HG02678 (cell line): ENCODE measurements around the gene LIX1L.
A peak's percentile ranks its signal among the peaks of the same experiment; 100 is the strongest.

Experiments
- ATAC-seq: cut with Tn5 transposase; IDR thresholded peaks from one replicate; pipeline ENCODE4 v1.9.1; 2021; ENCODE audit warnings: mild to moderate bottlenecking, moderate library complexity; ENCODE audit not compliant: unreplicated experiment

The LIX1L gene

DNA sequence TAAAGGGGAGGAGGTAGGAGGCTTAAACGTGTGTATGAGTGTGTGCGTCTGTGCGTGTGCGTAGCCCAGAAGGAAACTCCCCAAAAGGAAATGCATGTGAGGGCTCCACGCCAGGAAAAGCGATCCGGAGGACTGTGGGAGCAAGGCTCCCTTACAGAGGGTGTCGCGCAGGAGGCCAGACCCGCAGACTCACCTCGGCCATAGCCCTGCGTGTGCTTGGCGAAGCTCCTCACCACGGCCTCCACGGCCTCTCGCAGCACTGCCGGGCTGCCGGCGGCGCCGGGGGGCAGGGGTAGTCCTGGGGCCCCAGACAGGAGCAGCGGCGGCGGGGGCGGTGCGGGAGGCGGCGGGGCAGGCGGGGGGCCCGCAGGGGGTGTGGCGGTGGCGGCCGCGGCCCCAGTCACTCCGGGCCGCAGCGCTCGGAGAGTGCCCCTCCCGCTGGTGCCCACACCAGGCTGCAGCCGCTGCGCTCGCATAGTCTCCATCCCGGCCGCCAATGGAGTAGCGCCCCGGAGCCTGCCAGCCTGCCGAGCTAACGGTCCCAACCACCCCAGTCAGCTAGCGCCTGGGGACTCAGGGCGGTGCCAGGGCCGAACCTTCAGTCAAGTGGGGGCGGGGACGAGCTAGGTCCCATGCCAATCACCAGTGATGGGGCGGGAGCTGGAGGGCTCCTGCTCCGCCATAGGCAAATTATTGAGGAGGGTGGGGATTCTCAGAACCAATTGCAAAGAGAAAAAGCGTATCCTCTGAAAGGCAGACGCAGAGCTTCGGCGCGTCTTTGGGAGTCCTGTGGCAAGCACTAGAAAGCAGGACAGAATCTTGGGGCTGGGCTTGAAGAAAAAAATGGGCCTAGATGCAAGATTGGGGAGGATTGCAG, at the start of gene LIX1L:
Gene LIX1L, minus strand, starts transcription at position 575 of the 877 bp plus-strand sequence. Its CDS starts 90 bp downstream, at position 485.
- ATAC-seq: peak; percentile 90

- no peak for ATAC-seq
Measured at GRCh38 chr1:146001709-146002108, 43.9 kb upstream of the LIX1L start.

DNA sequence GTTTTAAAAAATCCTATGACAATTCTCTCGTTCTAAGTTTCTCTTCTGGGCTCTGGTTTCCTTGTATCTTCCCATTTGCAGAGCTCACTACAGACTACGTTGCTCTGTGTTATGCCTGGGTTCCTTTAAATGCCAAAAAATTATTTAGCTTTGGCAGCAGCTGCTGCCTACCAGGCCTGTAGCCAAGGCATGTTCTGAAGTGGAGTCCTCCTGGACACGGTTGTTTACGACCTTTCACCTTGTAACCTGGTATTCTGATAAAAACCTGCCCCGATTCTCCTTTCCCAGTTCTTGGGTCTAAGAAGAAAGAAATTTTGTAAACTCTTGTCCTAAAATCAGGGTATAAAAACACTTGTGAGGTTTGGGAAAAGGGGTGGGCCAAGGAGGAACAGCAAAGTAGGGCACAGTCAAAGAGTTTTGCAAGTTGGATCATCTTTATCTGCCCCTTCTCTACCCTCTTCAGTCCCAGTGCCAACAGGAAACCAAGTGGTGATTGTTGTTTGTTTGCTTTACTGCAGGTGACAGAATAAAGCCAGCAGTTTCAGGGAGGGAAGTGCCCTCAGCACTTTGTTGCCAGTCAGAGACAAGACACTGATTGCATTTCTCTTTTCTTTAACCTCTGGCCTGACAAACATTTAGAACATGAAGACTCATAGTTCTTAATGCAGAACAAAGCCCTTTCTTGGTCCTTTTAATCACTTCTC, 41.7 kb upstream of the LIX1L start:
- ATAC-seq: no peak

DNA sequence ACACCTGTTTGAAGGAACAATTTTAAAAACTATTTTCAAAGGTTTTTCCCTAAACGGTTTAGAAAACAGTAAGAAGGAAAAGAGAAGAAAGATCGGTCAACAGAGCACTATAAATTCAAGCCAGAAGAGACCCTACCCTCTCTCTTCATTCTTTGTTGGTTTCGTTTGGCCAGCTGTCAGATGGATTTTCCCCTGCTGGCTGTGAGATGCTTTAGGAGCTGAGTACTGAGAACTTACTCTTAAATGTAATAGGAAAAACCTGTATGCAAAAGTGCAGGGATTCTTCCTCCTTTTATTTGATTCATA, 39.9 kb upstream of the LIX1L start:
- ATAC-seq: no peak

DNA sequence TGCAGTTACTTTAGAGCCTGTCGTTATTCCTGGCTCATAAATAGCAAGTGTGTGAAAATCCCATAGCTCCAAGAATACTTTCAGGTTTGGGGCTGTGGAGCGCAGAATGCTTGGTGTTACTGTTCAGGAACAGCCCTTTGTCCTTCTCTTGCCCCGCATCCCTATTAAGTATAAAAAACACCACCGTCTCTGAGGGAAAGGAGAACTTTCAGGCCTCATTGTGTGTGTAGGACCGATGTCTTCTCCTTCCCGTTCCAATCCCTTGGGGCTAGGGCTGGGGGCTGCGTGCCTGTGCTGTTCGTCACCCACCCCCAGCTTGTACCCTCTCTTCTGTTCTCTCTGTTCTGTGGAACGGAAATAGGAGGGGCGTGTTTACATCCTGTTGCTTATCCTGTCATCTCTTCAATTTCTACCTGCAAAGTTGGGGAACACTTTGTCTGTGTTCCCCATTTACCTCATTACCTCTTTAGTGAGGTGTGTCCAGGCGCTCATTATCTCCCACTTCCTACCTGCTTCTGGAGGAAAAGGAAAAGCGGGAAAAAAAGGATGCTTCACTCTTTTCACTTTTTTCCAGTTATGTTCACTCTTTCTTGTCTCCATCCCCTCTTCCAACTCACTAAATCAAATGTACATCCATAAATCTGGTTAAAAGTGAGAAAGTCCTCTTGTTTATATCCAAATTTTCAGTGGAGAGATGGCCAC, 39.4 kb upstream of the LIX1L start:
- peak; percentile 42 for ATAC-seq

DNA sequence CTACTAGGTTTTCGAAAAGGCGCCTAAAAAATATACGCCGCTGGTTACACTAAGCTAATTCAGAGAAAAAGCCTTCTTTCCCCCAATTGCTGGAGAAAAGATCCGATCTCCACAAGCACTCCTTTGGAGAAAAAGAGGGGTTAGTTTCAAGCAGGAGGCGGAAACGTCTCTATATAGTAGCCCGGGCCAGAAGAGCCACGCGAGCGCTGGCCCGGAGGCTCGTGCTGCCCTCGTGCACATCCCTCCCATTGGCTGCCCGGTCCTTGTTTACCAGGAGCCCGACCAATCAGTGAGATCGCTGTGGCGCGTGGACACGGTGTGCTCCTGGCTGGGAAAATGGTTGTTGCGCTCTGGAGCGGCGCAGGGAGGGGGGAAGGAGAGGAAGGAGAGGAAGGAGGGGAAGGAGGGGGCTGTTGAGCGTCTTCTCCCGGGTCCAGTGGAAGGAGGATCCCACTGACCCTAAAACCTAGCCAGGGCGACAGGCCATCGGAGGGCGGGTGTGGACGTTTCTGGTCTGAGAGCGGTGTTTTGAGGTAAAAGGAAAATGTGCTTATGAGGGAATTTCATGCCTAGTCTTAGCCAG, 38.7 kb upstream of the LIX1L start, which contains the start of gene TXNIP:
Gene TXNIP, minus strand, starts transcription at position 147 of the 583 bp plus-strand sequence. CDS start 313 bp downstream, outside the sequence.
- peak; percentile 89 for ATAC-seq

GRCh38 chr1:145995964-145996432, 38.2 kb upstream of the LIX1L start:
- no peak for ATAC-seq

GRCh38 chr1:145995148-145995881, 37.5 kb upstream of the LIX1L start:
- ATAC-seq: no peak

GRCh38 chr1:145994391-145995120, 36.7 kb upstream of the LIX1L start:
- ATAC-seq: no peak

- no peak for ATAC-seq
Measured at GRCh38 chr1:145993618-145994390, 36.0 kb upstream of the LIX1L start.

DNA sequence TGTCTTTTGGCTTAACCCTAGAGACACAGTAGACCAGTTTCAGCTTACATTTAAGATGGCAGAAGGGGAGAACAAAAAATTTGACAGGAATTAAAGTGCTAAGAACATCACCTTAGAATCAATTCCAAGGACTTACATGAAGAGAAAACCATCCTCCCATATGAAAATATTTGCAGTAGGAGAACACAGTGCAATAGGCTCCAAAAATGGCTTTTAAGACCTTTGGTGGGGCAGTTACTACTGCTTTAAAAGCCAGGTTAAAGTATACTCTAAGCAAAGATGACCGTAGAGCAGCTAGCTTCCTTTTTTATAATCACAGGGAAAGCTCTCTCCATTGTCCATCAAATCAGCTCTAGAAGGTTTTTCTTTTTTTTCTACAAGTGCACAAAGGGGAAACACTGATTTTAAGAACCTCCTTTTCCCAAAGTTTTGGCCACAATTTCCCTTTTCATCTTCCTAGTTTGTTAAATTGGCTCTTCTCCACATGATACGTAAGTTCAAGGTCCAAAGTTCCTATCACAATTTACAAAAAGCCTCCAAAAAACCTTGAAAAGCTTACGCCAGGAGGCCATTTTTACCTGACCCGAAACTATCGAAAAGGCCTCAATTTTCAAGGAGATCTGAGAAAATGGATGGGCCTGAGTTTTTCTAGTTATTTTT, 35.3 kb upstream of the LIX1L start:
- no peak for ATAC-seq

DNA sequence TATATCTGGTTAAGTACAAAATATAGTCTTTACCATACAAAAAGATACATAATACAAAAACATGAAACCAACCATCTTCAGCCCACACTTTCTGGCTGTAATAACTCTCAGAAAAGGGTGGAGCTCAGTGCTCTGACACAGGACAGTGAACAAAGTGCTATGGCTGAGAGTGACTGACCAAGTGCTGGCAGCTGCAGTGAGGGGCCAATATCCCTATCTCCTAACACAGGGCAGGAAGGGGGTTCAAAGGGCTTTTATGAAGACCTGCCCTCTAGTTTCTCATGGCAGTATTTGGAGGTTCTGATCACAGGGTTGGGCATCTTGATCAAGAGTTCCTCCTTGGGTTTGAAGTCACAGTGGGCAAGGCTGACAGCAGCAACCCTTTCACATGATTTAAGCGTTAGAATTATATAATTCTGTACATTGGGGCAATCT, 34.7 kb upstream of the LIX1L start:
- ATAC-seq: no peak

GRCh38 chr1:145991735-145992412, 34.1 kb upstream of the LIX1L start:
- no peak for ATAC-seq

- ATAC-seq: no peak
Measured at GRCh38 chr1:145990249-145990855, 32.5 kb upstream of the LIX1L start.

DNA sequence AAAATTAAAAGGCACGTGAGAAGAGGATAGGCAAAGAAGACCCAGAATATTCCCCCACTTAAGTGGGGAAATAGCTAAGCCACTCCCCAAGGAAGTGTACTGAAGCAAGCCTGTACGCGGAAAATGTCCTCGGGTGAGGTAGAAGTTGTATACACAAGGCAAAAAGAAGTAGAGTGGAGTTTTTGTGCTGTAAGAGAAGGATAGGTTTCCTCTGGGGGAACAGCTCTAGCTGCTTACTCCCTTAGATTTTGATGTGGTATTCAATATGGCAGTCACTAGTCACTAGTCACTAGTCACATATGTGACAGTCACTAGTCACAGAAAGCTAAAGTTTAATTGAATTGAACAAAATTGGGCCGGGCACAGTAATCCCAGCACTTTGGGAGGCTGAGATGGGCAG, 31.0 kb upstream of the LIX1L start:
- ATAC-seq: no peak

- ATAC-seq: no peak
Measured at GRCh38 chr1:145987926-145988325, 30.1 kb upstream of the LIX1L start.

DNA sequence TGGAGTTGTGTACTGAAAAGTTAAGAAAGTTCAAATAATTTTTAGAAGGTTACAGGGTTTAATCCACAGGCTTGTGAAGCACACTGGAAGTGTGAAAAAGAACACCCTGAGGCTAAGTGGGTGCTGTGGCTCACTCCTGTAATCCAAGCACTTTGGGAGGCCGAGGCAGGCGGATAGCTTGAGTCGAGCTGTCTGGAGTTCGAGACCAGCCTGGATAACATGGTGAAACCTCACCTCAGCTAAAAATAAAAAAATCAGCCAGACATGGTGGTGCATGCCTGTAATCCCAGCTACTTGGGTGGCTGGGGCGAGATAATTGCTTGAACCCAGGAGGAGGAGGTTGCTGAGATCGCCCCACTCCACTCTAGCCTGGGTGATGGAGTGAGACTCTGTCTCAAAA, 28.7 kb upstream of the LIX1L start:
- no peak for ATAC-seq
